Lower leg skin (tissue), 3 donors: ENCODE measurements around the gene DAND5.

Source experiments
- CTCF ChIP-seq, 3 donors: fragments of 450-650 bp; IDR thresholded peaks; one replicate each; pipeline ENCODE4 v1.5.1; 2016; ENCODE audit warnings: antibody characterized with exemption in 3 of 3, mild to moderate bottlenecking in 3 of 3, moderate library complexity in 2 of 3
- POLR2A ChIP-seq, 2 donors: fragments of 450-650 bp; IDR thresholded peaks; one replicate each; pipeline ENCODE4 v1.6.1; 2016 to 2017; ENCODE audit warnings: antibody characterized with exemption in 2 of 2, mild to moderate bottlenecking in 1 of 2, moderate library complexity in 1 of 2

- no peak for TF ChIP-seq CTCF (IDR thresholded peaks at IDR 0.05)
- TF ChIP-seq POLR2A (IDR thresholded peaks at IDR 0.05), result peak in 1 of 2 donors; percentile 58
These were observed 12.7 kb upstream of the DAND5 start, which contains the start of gene GADD45GIP1 for GRCh38 chr19:12956446-12957388.
